Endodermal cell (in vitro differentiated cells): ENCODE data around the gene VAV2. TPM values are rescaled to one million over a fixed set of nuclear protein-coding genes. Genes with fewer than 3 reads are reported as not detected.

Experiments used
- DNase-seq: peaks from one replicate; pipeline ENCODE4 v3.0.0-alpha.2; 2017
- H3K27ac ChIP-seq: 2 replicates; pipeline ENCODE4 v1.5.1; 2013; ENCODE audit warnings: mild to moderate bottlenecking, low read depth, low read length, moderate library complexity
- H3K27me3 ChIP-seq: 2 replicates; pipeline ENCODE4 v1.6.1; 2013; ENCODE audit warnings: mild to moderate bottlenecking, low read length, moderate library complexity; ENCODE audit not compliant: insufficient read depth, control insufficient read depth, poor library complexity, severe bottlenecking
- H3K36me3 ChIP-seq: 2 replicates; pipeline ENCODE4 v1.7.0; 2013; ENCODE audit warnings: mild to moderate bottlenecking, low read length, moderate library complexity; ENCODE audit not compliant: control insufficient read depth, insufficient read depth
- H3K4me1 ChIP-seq: one replicate; pipeline ENCODE4 v1.7.0; 2013; ENCODE audit warnings: low read length; ENCODE audit not compliant: control insufficient read depth, insufficient read depth
- H3K4me3 ChIP-seq: 2 replicates; pipeline ENCODE4 v1.5.1; 2013; ENCODE audit warnings: mild to moderate bottlenecking, low read length, moderate library complexity
- H3K9ac ChIP-seq: 2 replicates; pipeline ENCODE4 v1.6.1; 2013; ENCODE audit warnings: mild to moderate bottlenecking, low read length, moderate library complexity; ENCODE audit not compliant: poor library complexity, severe bottlenecking; ENCODE audit errors: extremely low read depth
- H3K9me3 ChIP-seq: 2 replicates; pipeline ENCODE4 v1.6.1; 2013; ENCODE audit warnings: mild to moderate bottlenecking, low read length, moderate library complexity; ENCODE audit not compliant: control insufficient read depth
- H3K27ac Mint-ChIP-seq: 2 replicates; pipeline ENCODE4 v1.8.0; 2020; ENCODE audit warnings: mixed read lengths
- H3K27me3 Mint-ChIP-seq: 2 replicates; pipeline ENCODE4 v1.8.0; 2021; ENCODE audit warnings: mild to moderate bottlenecking, mixed read lengths; ENCODE audit not compliant: insufficient read depth
- H3K36me3 Mint-ChIP-seq: 2 replicates; pipeline ENCODE4 v1.8.0; 2020; ENCODE audit warnings: low read depth, mixed read lengths
- H3K4me1 Mint-ChIP-seq: 2 replicates; pipeline ENCODE4 v1.8.0; 2020; ENCODE audit warnings: mixed read lengths
- H3K4me3 Mint-ChIP-seq: 2 replicates; pipeline ENCODE4 v1.8.0; 2020; ENCODE audit warnings: mild to moderate bottlenecking, moderate library complexity, mixed read lengths
- H3K9me3 Mint-ChIP-seq: 2 replicates; pipeline ENCODE4 v1.8.0; 2020; ENCODE audit warnings: mild to moderate bottlenecking, mixed read lengths
- CTCF ChIP-seq: fragments of 200-600 bp; sonication (generic); conservative IDR thresholded peaks from 2 replicates; pipeline ENCODE4 v1.5.0; 2021; ENCODE audit warnings: antibody characterized with exemption, mild to moderate bottlenecking
- WGBS, 2 experiments: methylation state at CpG; one replicate each; pipeline versions ENCODE4 v1.1.5 to v1.1.7; 2013; ENCODE audit warnings: missing lambda C conversion rate in 2 of 2, mixed read lengths in 1 of 2; ENCODE audit not compliant: insufficient coverage in 1 of 2, insufficient read length in 1 of 2; 5-methylcytosine and 5-hydroxymethylcytosine counted together
- total RNA-seq, 2 donors: library from RNA; stranded (reverse); fragmentation: NEBNext Ultra II Directional in 1 of 2; extraction: Animal tissue kit (Norgen Biotek cat#: 25700) in 1 of 2; gene quantifications; 2 replicates in 1 of 2; 3 replicates in 1 of 2; pipeline ENCODE4 v1.2.1, GENCODE V29; 2021

VAV2 gene
- total RNA-seq, 2 donors from 2014 or later = 29.8 to 35.9 TPM

DNA sequence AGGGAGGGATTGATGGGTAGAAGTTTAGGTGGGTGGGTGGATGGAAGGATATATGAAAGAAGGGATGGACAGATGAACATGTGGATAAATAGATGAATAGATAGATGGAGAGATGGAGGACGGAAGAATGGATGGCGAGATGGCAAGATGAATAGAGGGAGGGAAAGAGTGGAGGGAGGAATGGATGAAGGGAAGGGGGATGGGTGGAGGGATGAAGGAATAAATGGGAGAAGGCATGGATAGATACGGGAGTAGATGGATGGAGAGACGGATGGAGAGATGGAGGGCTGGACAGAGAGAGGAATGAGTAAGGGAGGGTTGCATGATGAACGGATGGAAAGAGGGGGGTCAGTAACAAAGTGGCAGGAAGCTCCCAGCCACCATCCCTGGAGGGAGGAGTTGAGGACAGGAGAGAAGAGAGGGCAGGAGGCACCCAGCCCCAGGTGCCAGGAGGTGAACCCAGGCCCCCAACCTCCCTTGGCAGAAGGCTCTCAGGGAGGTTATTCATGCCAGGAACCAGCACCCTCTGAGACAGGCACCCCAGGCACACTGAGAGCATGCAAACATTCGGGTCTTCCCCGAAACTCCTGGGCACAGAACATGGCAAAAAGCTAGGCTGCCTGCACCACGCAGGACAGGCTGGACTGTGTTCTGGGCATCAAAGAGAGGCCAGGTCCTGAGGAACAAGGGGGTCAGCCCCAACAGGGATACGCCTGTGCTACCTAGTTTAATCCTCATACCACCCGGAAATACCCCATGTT, 263.1 kb downstream of the VAV2 start:
- Mint-ChIP-seq H3K36me3 (no peaks in the 10 kb centered on the region), H3K4me1 (no peaks in the 10 kb centered on the region), H3K9me3 (no peaks in the 10 kb centered on the region), H3K27me3 (no peaks in the 10 kb centered on the region), H3K4me3 (no peak overlapping the region), H3K27ac (no peak overlapping the region)
- no peak for TF ChIP-seq CTCF
- Histone ChIP-seq H3K9me3 (no peaks in the 10 kb centered on the region), H3K9ac (no peak overlapping the region), H3K36me3 (no peaks in the 10 kb centered on the region), H3K4me3 (no peak overlapping the region), H3K4me1 (no peaks in the 10 kb centered on the region), H3K27me3 (no peaks in the 10 kb centered on the region), H3K27ac (no peak overlapping the region)
- DNase-seq = no peak
- WGBS, 2 experiments = 75 to 79% methylated on average over 8 to 10 of the region's 10 CpGs

- no peak overlapping the region for H3K4me3 ChIP-seq
- Mint-ChIP-seq H3K4me1 (no peaks in the 10 kb centered on the region), H3K27me3 (no peaks in the 10 kb centered on the region), H3K4me3 (no peak overlapping the region), H3K36me3 (no peaks in the 10 kb centered on the region), H3K27ac (no peak overlapping the region), H3K9me3 (peaks cover 3% of the 10 kb centered on the region)
- 90 to 92% methylated on average over 16 to 18 of the region's 18 CpGs for WGBS, 2 experiments
- TF ChIP-seq CTCF = no peak
- no peaks in the 10 kb centered on the region for H3K36me3 ChIP-seq
- H3K9ac ChIP-seq = no peak overlapping the region
- no peaks in the 10 kb centered on the region for H3K9me3 ChIP-seq
- peak; percentile 46 for DNase-seq
- no peaks in the 10 kb centered on the region for H3K4me1 ChIP-seq
- H3K27ac ChIP-seq = no peak overlapping the region
- no peaks in the 10 kb centered on the region for H3K27me3 ChIP-seq
These were observed 264.2 kb downstream of the VAV2 start for GRCh38 chr9:133727876-133728441.

DNA sequence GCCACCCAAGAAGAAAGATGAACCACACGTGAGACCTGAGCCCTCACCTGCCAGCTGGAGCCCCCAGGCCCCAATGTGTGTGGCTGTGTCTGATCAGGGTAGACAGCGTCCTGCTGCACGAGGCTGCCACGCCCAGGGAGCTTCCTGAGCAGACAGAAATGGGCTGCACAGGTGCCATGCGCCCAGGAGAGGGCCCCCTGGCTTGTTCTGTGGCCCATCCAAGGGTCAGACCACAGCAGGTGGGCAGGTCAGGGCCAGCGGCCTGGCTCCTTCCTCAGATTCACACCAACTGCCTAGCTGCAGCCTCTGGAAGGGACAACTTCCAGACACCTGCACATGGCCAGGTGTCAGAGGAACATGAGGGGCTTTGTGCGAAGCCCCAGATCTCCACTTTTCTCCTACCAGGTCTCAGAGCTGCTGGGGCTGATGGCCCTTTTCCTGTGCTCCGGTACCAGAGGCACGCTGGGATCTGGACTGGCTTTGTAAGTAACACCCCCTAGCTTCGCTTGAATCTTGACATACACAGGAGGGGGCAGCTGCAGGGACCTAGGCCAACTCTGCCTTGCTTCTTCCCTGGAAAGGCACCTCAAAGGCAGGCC, 264.7 kb downstream of the VAV2 start:
- Mint-ChIP-seq H3K4me3 (no peak overlapping the region), H3K4me1 (no peaks in the 10 kb centered on the region), H3K9me3 (peaks cover 3% of the 10 kb centered on the region), H3K27me3 (no peaks in the 10 kb centered on the region), H3K36me3 (no peaks in the 10 kb centered on the region), H3K27ac (no peak overlapping the region)
- Histone ChIP-seq H3K36me3 (no peaks in the 10 kb centered on the region), H3K9ac (no peak overlapping the region), H3K27ac (no peak overlapping the region), H3K4me3 (no peak overlapping the region), H3K9me3 (no peaks in the 10 kb centered on the region), H3K4me1 (no peaks in the 10 kb centered on the region), H3K27me3 (no peaks in the 10 kb centered on the region)
- WGBS, 2 experiments = 76 to 77% methylated on average over 7 to 10 of the region's 10 CpGs
- peak; percentile 45 for DNase-seq
- TF ChIP-seq CTCF = no peak
